Esophagus squamous epithelium (tissue), 5 donors: Measurements from ENCODE around the gene MSMB. TPM values are rescaled to one million over a fixed set of nuclear protein-coding genes. Genes with fewer than 3 reads are reported as not detected.

Source experiments
- DNase-seq: peaks from one replicate; lab custom pipeline; 2025; lab: John Stamatoyannopoulos, UW
- H3K27ac ChIP-seq, 4 donors: fragments of 200-600 bp; sonication (generic); one replicate each; pipeline ENCODE4 v1.5.1; 2016 to 2019; ENCODE audit warnings: mild to moderate bottlenecking in 1 of 4
- H3K27me3 ChIP-seq, 4 donors: fragments of 200-600 bp; sonication (generic); 1 replicate in 3 of 4; 2 replicates in 1 of 4; pipeline versions ENCODE4 v1.5.1 to v1.6.0; 2017 to 2021; ENCODE audit warnings: antibody characterized with exemption in 1 of 4
- H3K36me3 ChIP-seq, 3 donors: fragments of 200-600 bp; sonication (generic); one replicate each; pipeline ENCODE4 v1.5.1; 2016 to 2019
- H3K4me1 ChIP-seq, 3 donors: fragments of 200-600 bp; sonication (generic); one replicate each; pipeline ENCODE4 v1.5.1; 2017 to 2019
- H3K4me3 ChIP-seq, 4 donors: fragments of 200-600 bp; sonication (generic); 1 replicate in 3 of 4; 2 replicates in 1 of 4; pipeline ENCODE4 v1.5.1; 2016 to 2019; ENCODE audit warnings: mild to moderate bottlenecking in 2 of 4, moderate library complexity in 1 of 4
- H3K9me3 ChIP-seq, 3 donors: fragments of 200-600 bp; sonication (generic); one replicate each; pipeline ENCODE4 v1.5.1; 2016 to 2019
- CTCF ChIP-seq, 6 experiments: fragments of 450-650 bp in 4 of 6; fragments of 200-600 bp in 2 of 6; sonication (generic) in 2 of 6; IDR thresholded peaks; one replicate each; pipeline ENCODE4 v1.5.1; 2016 to 2019; ENCODE audit warnings: antibody characterized with exemption in 6 of 6, mild to moderate bottlenecking in 4 of 6, moderate library complexity in 4 of 6
- POLR2A ChIP-seq, 4 donors: fragments of 450-650 bp; IDR thresholded peaks; one replicate each; pipeline ENCODE4 v1.6.1; 2017; ENCODE audit warnings: antibody characterized with exemption in 4 of 4, mild to moderate bottlenecking in 4 of 4, moderate library complexity in 3 of 4
- WGBS, 2 donors: methylation state at CpG; one replicate each; pipeline ENCODE4 v1.1.5; 2018; 5-methylcytosine and 5-hydroxymethylcytosine counted together
- intact Hi-C: fragments of 100-400 bp; cut with DNase I; formaldehyde crosslinking; loops from one replicate; pipeline ENCODE4 v1.15.0; 2022
- total RNA-seq, 4 donors: library from RNA; depleted of rRNA; stranded (reverse); fragments of >200 nt; gene quantifications; one replicate each; pipeline ENCODE4 v1.1.0, GENCODE V29; 2016
- donor health status: DM: yes; HTN: yes; CAD: no.

MSMB gene
- total RNA-seq, 4 donors from 2014 or later, result 8.4 TPM; not detected in 3

DNA sequence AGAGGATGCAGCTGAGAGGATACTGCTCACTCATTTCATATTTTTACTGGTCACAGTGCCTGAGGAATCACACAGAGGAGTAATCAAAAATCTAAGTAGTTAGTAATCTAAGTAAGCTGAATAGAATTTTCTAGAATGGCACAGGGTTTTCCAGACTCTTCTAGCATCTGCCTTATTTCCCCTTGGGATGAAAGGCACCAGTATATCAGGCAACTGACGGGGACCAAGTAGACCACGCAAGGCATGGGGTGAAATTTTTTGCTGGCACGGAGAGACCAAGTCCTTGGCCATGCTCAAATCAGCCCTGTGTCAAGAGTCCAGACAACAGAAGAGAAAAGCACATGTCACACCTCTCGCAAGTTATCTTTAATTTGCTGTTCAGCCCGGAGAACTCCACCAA, 29.9 kb downstream of the MSMB start:
- peaks cover 10 to 62% (median 17%) of the 10 kb centered on the region in 3 donors for H3K36me3 ChIP-seq
- no peak overlapping the region for H3K4me3 ChIP-seq
- H3K27ac ChIP-seq, result no peak overlapping the region
- 77 to 88% methylated on average over 4 to 5 of the region's 5 CpGs for WGBS, 2 donors
- H3K9me3 ChIP-seq, result no peaks in the 10 kb centered on the region
- intact Hi-C loops, result no loop called here
- no peak for TF ChIP-seq CTCF (IDR thresholded peaks at IDR 0.05)
- no peak for DNase-seq
- H3K27me3 ChIP-seq, result no peaks in the 10 kb centered on the region
- peaks cover 15 to 53% (median 33%) of the 10 kb centered on the region in 3 donors for H3K4me1 ChIP-seq

- no peak overlapping the region for H3K27ac ChIP-seq
Measured at GRCh38 chr10:46014683-46015405, 31.2 kb downstream of the MSMB start.

DNA sequence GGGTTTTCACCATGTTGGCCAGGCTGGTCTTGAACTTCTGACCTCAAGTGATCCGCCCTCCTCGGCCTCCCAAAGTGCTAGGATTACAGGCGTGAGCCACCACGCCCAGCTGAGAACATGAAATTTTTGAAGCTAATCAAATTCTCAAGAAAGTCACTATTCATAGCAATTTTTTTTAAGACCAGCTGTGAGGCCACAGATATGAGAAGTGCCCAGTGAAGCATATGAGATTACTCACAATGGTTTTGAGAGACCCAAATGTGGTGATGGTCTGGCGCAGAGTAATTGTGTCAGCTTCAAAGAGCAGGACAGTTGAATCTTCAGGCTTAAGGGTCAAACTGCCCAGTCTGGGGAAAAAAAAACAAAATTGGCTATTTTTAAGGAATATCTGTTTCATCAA, 31.9 kb downstream of the MSMB start:
- H3K27ac ChIP-seq, result no peak overlapping the region
- 82 to 92% methylated on average over 4 to 5 of the region's 5 CpGs for WGBS, 2 donors

More at GRCh38 chr10:46014683-46015405, 31.2 kb downstream of the MSMB start:
- peaks cover 20 to 75% (median 22%) of the 10 kb centered on the region in 3 donors for H3K36me3 ChIP-seq
- no peaks in the 10 kb centered on the region for H3K9me3 ChIP-seq
- H3K4me1 ChIP-seq, result peaks cover 9 to 39% (median 21%) of the 10 kb centered on the region in 3 donors
- intact Hi-C loops, result no loop called here
- DNase-seq, result no peak
- no peak overlapping the region for H3K4me3 ChIP-seq
- 82 to 84% methylated on average over 4 to 5 of the region's 5 CpGs for WGBS, 2 donors
- no peak for TF ChIP-seq CTCF (IDR thresholded peaks at IDR 0.05)
- no peak for TF ChIP-seq POLR2A (IDR thresholded peaks at IDR 0.05)
- no peaks in the 10 kb centered on the region for H3K27me3 ChIP-seq

GRCh38 chr10:46012746-46013145, 33.3 kb downstream of the MSMB start:
- H3K36me3 ChIP-seq, result peaks cover 20 to 96% (median 32%) of the 10 kb centered on the region in 3 donors
- intact Hi-C loops, result no loop called here

More for the DNA sequence above, 31.9 kb downstream of the MSMB start:
- H3K36me3 ChIP-seq, result peaks cover 20 to 82% (median 28%) of the 10 kb centered on the region in 3 donors
- H3K27me3 ChIP-seq, result no peaks in the 10 kb centered on the region
- peaks cover 2 to 33% (median 15%) of the 10 kb centered on the region in 3 donors for H3K4me1 ChIP-seq
- no peak for TF ChIP-seq CTCF (IDR thresholded peaks at IDR 0.05)
- TF ChIP-seq POLR2A (IDR thresholded peaks at IDR 0.05), result no peak
- intact Hi-C loops, result no loop called here
- H3K4me3 ChIP-seq, result no peak overlapping the region
- H3K9me3 ChIP-seq, result no peaks in the 10 kb centered on the region
- DNase-seq, result no peak

More at GRCh38 chr10:46012746-46013145, 33.3 kb downstream of the MSMB start:
- Histone ChIP-seq H3K4me1 (peaks cover 0 to 18% (median 1%) of the 10 kb centered on the region in 3 donors), H3K27me3 (no peaks in the 10 kb centered on the region), H3K9me3 (no peaks in the 10 kb centered on the region), H3K4me3 (no peak overlapping the region), H3K27ac (no peak overlapping the region)
- no peak for TF ChIP-seq POLR2A (IDR thresholded peaks at IDR 0.05)
- no peak for TF ChIP-seq CTCF (IDR thresholded peaks at IDR 0.05)
- WGBS, 2 donors, result 95 to 100% methylated on average over 3 of the region's 3 CpGs
- DNase-seq, result no peak
